Right ventricle myocardium superior (tissue), 1 donor: ENCODE data around the gene MCM9. TPM values are rescaled to one million over a fixed set of nuclear protein-coding genes. Genes with fewer than 3 reads are reported as not detected.
"Not testable (repeated sequence)": the region's sequence is repeated elsewhere in the genome, so short reads cannot be mapped to it uniquely, and the experiment has no call there.

ENCODE experiments used
- ATAC-seq: fragments of 200-7000 bp; cut with Tn5 transposase; one replicate; pipeline ENCODE4 v1.9.1; 2020; ENCODE audit warnings: mild to moderate bottlenecking; ENCODE audit not compliant: poor library complexity
- DNase-seq: peaks from one replicate; pipeline ENCODE4 v3.0.0-alpha.2; 2020
- intact Hi-C: fragments of 100-400 bp; cut with DNase I; formaldehyde crosslinking; loops from one replicate; pipeline ENCODE4 v1.11.2; 2022
- total RNA-seq: library from RNA; stranded (reverse); fragmentation: NEBNext Ultra II Directional; extraction: Animal tissue kit (Norgen Biotek cat#: 25700); gene quantifications from one replicate; pipeline ENCODE4 v1.2.1, GENCODE V29; 2021
- donor health status: DM: no; HTN: yes; CAD: no; lungs with severe emphysema.

MCM9 gene
- total RNA-seq, 1 donor from 2014 or later, result 4.8 TPM

- intact Hi-C loops, result no loop called here
- DNase-seq, result no peak
Observed at GRCh38 chr6:118786596-118787453, 148.1 kb downstream of the MCM9 start.

DNA sequence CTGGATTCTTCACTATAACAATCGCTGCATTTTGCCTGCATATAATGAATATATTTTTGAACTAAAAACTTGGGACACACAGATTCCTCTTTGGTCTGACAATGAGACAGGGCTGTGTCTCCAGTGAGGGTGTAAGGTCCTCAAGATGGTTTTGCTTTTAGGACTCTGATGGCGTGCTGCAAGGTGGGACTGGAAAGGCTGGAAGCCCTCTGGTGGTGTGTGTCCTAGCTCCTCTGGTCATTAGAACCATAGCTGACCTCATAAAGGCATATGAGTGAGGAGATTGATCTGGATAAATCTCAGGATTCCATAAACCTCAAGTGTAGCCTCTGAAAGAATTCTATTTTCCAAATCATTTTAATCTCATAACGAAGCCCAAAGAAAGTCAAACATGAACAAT, 149.4 kb downstream of the MCM9 start:
- DNase-seq, result no peak
- ATAC-seq, result no peak
- intact Hi-C loops, result no loop called here

More at GRCh38 chr6:118786596-118787453, 148.1 kb downstream of the MCM9 start:
- no peak for ATAC-seq

DNA sequence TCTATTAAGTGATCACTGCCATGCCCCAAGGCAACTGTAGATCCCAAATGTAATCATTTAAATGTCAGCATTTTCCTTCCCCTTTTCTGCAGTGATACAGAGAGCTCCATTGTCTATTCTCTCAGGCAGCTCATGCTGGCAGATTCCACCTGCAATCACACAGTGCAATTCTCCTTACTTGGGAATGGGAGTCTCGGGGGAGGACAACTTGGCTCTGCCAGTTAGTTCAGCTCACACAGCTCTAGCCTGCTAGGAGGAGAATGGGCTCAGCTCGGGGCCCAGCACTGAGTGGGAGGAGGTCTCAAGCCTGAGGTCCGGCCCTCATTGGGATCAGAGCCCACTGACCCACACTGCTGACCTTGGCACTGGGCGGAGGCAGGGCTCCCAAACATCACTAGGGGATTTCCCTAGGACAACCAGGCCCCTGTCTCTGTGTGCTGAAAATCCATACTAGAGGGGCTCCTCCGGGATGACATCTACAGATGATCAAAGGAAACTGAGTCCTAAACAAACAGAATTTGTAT, 150.3 kb downstream of the MCM9 start:
- DNase-seq, result peak; percentile 56
- intact Hi-C loops, result no loop called here

DNA sequence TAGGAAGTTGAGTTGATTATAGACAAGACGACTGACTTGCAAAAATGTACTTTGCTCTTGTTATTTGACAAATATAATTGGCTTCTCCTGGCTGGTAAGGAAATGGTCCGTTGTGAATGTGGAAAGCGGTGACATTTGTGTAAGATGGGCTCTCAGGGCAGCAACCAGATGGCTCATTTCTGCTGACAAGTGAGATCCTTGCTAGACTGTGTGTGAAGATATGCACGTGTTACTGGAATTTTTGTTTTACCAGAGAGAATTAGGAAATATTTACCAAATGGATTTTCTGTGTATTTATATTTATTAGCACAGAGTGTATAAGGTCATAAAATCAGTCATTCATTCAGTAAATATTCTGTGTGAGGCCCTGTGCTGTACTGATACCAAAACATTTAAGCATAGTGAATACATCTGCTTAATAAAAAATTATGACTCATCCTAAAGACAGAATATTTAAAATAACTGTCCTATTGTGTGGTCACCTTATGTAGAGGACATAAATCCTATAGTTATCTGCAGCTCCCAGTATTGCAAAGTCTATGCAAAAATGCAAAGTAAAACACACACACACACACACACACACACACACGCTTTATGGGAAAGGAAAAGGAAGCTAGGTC, 150.9 kb downstream of the MCM9 start:
- intact Hi-C loops, result no loop called here
- DNase-seq (no peak), ATAC-seq (no peak)

More for the DNA sequence above, 150.3 kb downstream of the MCM9 start:
- ATAC-seq, result peak; percentile 78

DNA sequence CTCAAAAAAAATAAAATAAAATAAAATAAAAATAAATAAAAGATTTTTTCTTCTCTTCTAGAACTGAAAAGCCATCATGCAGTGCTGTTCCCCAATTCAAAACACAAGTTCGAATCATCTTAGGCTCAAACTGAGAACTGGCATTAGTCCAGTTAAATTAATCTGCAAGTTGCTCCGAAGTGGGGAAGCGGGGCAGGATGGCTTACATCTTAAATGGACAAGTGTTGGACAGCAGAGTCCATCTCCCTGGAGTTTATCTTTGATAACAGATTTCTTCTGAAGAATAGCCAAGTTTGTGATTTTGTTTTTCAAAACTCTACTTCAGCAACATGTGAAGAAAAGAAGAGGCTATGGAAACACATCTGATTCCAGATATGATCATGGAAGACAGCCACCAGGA, 152.3 kb downstream of the MCM9 start:
- intact Hi-C loops, result no loop called here
- ATAC-seq, result no peak
- DNase-seq, result no peak

DNA sequence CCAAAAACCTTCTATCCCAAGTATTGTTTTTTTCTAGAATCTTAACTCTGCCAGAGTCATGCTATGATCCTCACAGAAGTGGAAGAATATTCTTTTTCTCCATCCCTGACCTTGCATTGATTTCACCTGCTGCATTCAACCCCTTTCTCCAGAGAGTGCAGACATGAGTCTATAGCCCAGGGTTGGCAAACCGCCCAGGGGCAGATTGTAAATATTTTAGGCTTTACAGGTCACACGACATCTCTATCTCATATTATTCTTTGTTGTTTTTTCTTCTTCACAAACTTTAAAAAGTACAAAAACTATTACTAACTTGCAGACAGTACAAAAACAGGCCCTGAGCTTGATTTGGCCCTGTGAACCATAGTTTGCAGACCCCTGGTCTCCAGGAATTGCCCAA, 153.1 kb downstream of the MCM9 start:
- no peak for DNase-seq
- no peak for ATAC-seq
- intact Hi-C loops, result no loop called here

DNA sequence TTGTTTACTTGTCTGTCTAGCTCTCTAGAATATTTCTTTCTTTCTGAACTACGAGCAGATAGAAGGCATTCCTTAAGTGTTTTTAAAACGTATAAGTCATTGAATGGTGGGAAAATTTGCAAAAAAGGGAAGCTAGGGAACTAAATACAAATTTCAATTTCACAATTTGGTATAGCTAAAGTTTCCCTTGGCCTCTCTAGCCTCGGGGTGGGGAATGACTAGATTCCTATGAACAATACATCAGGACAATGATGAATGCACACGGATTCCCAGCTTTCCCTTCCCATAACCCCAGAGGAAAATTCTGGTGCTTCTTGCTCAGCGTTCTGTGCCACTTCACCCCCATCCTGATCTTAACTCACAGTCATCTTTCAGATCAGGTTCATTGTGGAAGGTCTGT, 154.3 kb downstream of the MCM9 start:
- no peak for DNase-seq
- intact Hi-C loops, result no loop called here
- no peak for ATAC-seq

DNA sequence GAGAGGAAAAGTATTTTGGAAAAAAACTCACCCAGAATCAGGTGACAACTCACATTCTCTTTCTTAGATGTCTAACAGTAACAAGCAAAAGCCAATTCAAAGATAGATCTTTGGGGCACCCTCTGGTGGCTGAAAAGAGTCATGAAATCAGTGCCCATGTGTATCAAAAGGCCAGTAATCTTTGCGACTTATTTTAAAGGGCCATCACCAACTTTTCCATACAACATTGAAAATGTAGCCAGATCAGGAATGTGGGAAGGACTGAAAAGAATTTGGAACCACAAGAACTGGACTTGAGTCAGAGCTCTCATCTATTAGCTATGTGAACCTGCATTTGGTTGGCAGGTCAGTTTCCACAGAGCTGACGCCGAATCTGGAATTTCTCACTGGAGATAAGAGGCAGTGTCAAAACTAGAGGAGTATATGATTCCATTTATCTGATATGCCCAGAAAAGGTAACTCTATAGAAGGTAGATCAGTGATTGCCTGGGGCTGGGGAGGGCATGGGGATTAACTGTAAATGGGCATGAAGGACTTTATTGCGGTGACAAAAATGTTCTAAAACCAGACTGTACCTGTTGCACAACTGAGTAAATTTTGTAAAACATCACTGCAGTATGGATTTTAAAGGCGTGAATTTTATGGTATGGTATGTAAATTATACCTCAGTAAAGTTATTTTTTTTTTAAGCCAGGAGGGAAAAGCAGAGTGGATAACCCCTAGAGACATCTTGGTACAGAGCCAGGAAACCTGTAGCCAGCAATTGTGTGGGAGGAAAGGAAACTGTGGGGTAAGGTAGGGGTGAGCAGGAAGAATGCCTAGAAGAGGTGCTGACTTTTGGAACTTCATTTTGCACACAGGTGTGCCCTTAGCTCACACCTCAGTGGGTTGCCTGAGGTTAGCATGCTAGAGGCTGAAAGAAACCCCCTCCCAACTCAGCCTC, 158.1 kb downstream of the MCM9 start:
- ATAC-seq (peak; percentile 87), DNase-seq (peak; percentile 49)
- intact Hi-C loops, result loop anchor here (10.0 kb wide), 1 partner anchor 112 kb away; no protein-coding TSS in a partner anchor

DNA sequence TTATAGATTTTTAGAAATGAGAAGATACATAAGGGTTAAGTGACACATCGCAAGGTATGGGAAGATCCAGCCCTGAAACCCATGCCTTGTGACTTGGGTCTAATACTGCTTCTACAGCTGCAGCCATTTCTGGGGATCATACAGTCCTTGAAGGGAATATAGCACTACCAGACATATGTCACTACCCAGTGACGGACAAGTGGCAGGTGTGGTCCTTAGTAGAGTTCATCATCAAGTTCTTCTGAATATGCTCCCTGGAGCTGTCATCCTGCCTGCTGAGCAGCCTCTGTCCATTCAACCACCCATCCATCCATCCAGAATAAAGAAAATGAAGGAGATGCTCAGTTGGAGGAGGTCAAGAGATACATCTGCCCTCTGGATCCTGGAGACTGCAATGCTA, 159.6 kb downstream of the MCM9 start:
- DNase-seq (no peak), ATAC-seq (no peak)
- intact Hi-C loops, result loop anchor here (10.0 kb wide), 1 partner anchor 111 kb away; no protein-coding TSS in a partner anchor

DNA sequence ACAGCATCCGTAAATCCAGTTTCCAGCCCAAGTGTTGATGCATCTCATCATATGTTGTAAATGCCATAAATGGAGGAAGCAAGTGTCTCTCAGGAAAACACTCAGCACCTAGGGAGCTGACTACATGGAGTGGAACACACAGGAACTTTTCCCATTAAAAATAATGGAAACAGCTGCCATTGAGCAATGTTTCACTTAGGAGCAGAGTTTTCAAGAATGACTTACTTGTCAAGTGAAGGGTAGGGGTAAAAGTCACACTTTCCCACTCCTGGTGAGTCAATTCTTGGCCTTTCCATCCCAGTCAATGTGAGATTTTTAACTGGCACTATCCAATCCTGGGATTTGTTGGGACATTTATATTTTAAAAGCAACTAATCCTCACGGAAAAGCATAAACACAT, 160.4 kb downstream of the MCM9 start:
- intact Hi-C loops, result loop anchor here (10.0 kb wide), 1 partner anchor 110 kb away; no protein-coding TSS in a partner anchor
- DNase-seq (no peak), ATAC-seq (no peak)

DNA sequence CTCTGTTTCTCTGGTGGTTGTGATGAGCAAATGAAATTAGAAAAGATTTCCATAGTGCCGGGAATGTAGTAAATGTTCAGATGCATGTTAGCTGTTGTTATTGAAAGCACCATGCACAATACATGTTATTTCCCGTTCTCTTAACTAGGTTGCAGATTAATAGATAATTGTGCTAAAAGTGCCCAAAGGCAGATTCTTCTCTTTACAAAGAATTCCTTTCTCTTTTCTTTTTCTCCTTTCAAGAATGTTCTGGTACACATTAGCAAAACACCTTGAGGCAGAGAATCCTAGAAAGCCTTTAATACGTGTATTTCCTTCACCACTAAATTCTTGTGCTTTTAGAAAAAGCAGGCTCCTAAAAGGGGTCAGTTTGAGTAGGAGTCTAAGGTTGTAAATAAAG, 162.1 kb downstream of the MCM9 start:
- intact Hi-C loops, result loop anchor here (10.0 kb wide), 1 partner anchor 108 kb away; no protein-coding TSS in a partner anchor
- no peak for DNase-seq
- no peak for ATAC-seq

- ATAC-seq, result no peak
- DNase-seq, result no peak
- intact Hi-C loops, result loop anchor here (10.0 kb wide), 1 partner anchor 106 kb away; no protein-coding TSS in a partner anchor
Observed at GRCh38 chr6:118771253-118771652, 163.7 kb downstream of the MCM9 start.

- intact Hi-C loops, result loop anchor here (10.0 kb wide), 1 partner anchor 106 kb away; no protein-coding TSS in a partner anchor
- DNase-seq, result no peak
- no peak for ATAC-seq
Observed at GRCh38 chr6:118770835-118771234, 164.1 kb downstream of the MCM9 start.

DNA sequence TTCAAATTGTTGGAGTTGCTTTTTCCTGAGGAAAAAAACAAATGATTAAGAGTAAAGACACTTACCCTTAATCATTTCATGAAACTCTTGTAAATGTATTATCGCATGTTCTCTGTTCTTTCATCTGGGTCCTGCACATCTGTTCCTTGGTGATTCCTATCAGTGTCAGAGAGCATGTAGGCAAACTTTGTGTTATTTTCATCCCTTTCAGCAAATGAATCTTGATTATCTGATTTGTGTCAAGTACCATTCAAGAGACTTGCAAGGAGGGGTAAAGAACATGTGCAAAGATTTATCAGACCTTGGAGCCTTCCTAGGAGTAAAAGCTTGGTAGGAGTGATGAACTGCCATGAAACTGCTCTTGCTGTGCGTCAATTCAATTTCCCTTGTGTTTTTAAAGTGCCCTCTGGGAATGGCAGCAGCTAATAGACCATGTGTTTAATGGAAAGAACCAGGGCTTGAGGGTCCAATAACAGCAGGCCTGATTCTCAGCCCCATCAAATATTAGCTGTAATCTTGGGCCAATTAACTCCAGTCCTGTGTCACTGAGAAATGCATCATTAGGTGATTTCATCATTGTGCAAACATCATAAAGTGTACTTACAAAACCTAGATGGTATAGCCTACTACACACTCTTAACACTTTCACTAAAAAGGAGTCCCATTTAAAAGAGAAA, 164.7 kb downstream of the MCM9 start:
- no peak for ATAC-seq
- DNase-seq, result no peak
- intact Hi-C loops, result loop anchor here (10.0 kb wide), 1 partner anchor 105 kb away; no protein-coding TSS in a partner anchor

GRCh38 chr6:118768904-118769325, 166.0 kb downstream of the MCM9 start:
- ATAC-seq (peak; percentile 29), DNase-seq (no peak)
- intact Hi-C loops, result no loop called here

GRCh38 chr6:118768441-118768840, 166.5 kb downstream of the MCM9 start:
- DNase-seq, result no peak
- intact Hi-C loops, result no loop called here
- no peak for ATAC-seq

DNA sequence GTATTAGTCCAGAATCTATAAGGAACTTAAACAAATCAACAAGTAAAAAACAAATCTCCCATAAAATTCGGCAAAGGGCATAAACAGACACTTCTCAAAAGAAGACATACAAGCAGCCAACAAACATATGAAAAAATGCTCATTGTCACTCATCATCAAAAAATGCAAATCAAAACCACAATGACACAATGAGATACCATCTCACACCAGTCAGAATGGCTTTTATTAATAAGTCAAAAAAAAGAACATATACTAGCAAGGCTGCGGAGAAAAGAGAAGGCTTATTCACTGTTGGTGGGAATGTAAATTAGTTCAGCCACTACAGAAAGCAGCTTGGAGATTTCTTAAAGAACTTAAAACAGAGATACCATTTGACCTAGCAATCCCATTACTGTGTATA, 169.6 kb downstream of the MCM9 start:
- DNase-seq, ATAC-seq, intact Hi-C loops: not testable (repeated sequence)

DNA sequence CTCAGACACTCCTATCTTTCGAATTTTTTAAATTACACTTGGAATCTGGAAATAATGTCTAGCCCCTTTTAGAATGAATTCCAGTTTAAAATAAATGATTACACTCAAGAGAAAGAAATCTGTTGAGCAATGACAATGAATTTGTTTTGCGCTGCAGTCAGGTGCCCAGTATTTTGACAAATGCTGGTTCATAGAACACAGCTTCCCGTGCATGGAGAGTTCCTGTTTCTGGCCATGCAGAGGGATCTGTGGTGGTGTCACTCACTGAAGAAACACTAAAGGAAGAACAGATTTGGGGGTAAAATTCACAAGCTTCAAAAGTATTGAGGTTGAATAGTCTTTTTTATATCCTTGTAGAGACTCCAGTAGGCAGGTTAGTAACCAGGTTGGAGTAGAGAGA, 170.2 kb downstream of the MCM9 start:
- ATAC-seq (peak; percentile 46), DNase-seq (no peak)
- intact Hi-C loops, result no loop called here
